ENCODE data around the gene MAP3K19.

The MAP3K19 gene

DNA sequence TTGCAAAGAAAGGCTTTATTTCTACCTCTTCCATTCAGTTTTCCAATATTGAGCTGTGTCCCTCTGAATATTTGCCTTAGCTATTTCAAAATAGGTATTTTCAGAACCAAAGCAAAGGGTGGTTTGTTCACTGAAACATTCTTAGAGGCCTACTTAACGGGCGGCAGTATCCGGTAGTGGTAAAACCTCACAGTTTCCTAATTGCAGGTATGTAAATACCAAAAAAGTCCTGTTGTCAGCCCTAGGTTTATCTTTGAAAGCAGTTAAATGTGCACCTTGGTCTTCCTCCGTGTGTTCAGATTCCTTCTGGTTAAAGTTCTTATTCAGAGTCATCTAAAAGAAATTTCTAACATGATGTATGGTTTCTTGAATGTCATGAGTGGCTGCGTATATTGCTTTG lies 89.8 kb downstream of the MAP3K19 start:
- no peak overlapping the region for H3K4me3 ChIP-seq (ENCODE audit: low read depth, low read length)
- TF ChIP-seq KLF10 (tag by site-specific recombination; IDR thresholded peaks at IDR 0.05) (no peak), IKZF3 (tag by site-specific recombination; IDR thresholded peaks at IDR 0.05) (no peak), ZNF561 (tag by site-specific recombination; IDR thresholded peaks at IDR 0.05; ENCODE audit: borderline replicate concordance) (no peak), ZNF354C (tag by site-specific recombination; IDR thresholded peaks at IDR 0.05; ENCODE audit: borderline replicate concordance, low read depth) (no peak), OSR2 (tag by site-specific recombination; IDR thresholded peaks at IDR 0.05) (no peak), ZNF37A (tag by site-specific recombination; IDR thresholded peaks at IDR 0.05) (no peak), ZNF394 (tag by site-specific recombination; IDR thresholded peaks at IDR 0.05; ENCODE audit: borderline replicate concordance) (no peak), ZNF776 (tag by site-specific recombination; IDR thresholded peaks at IDR 0.05; ENCODE audit: borderline replicate concordance) (no peak), ZNF777 (tag by site-specific recombination; IDR thresholded peaks at IDR 0.05; ENCODE audit: borderline replicate concordance) (no peak), SP7 (tag by site-specific recombination; IDR thresholded peaks at IDR 0.05) (no peak), ZNF426 (tag by site-specific recombination; IDR thresholded peaks at IDR 0.05) (no peak), MYNN (tag by site-specific recombination; IDR thresholded peaks at IDR 0.05; ENCODE audit: borderline replicate concordance) (no peak), ZNF549 (tag by site-specific recombination; IDR thresholded peaks at IDR 0.05) (no peak), ZNF768 (tag by site-specific recombination; IDR thresholded peaks at IDR 0.05) (no peak), ZNF48 (tag by site-specific recombination; IDR thresholded peaks at IDR 0.05) (no peak), ZNF529 (tag by site-specific recombination; IDR thresholded peaks at IDR 0.05; ENCODE audit: insufficient replicate concordance) (no peak), ZSCAN16 (tag by site-specific recombination; IDR thresholded peaks at IDR 0.05) (no peak), ZNF433 (tag by site-specific recombination; IDR thresholded peaks at IDR 0.05; ENCODE audit: low read depth) (no peak)
- no peaks in the 10 kb centered on the region for H3K4me1 ChIP-seq (ENCODE audit: control insufficient read depth, insufficient read depth, low read length)
- H3K36me3 ChIP-seq (ENCODE audit: control insufficient read depth in 2 of 2, insufficient read depth in 1 of 2, low read length in 2 of 2), result peaks cover 13 to 59% of the 10 kb centered on the region in 2 experiments; a peak in 2 of 3 replicates
- ChIA-PET CTCF (no interaction called here), POLR2A (no interaction called here)
- no peak overlapping the region for H3K27ac ChIP-seq (ENCODE audit: extremely low read depth, low read depth, low read length)
- no peaks in the 10 kb centered on the region for H3K9me3 ChIP-seq (ENCODE audit: control insufficient read depth, insufficient read depth, low read depth, low read length)

DNA sequence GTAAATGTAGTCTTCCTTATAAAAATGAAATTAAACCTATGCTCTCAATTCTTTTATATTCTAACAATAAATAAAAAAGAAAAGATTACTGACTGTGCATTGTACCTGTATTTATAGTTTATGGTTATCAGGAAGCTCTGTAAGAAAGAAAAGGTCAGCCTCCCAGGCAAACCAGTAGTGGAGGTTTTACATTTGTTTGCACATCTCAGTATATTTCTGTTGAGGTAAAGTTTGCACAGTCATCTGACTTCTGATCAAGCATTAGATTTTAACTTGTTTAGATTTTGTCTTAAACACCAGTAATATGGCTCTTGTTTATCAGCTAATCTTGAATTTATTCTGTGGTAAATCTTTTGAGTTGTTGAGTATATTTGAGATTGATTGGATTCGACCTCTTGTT lies 91.5 kb downstream of the MAP3K19 start:
- no peak overlapping the region for H3K27ac ChIP-seq (ENCODE audit: extremely low read depth, low read depth, low read length)
- ChIA-PET POLR2A (no interaction called here), CTCF (no interaction called here)
- H3K4me1 ChIP-seq (ENCODE audit: control insufficient read depth, insufficient read depth, low read length), result no peaks in the 10 kb centered on the region
- TF ChIP-seq ZNF560 (tag by site-specific recombination; IDR thresholded peaks at IDR 0.05; ENCODE audit: borderline replicate concordance) (no peak), ZNF394 (tag by site-specific recombination; IDR thresholded peaks at IDR 0.05; ENCODE audit: borderline replicate concordance) (no peak), OVOL3 (tag by site-specific recombination; IDR thresholded peaks at IDR 0.05) (no peak), ZNF48 (tag by site-specific recombination; IDR thresholded peaks at IDR 0.05) (no peak)
- TF ChIP-seq, protein P1, sequence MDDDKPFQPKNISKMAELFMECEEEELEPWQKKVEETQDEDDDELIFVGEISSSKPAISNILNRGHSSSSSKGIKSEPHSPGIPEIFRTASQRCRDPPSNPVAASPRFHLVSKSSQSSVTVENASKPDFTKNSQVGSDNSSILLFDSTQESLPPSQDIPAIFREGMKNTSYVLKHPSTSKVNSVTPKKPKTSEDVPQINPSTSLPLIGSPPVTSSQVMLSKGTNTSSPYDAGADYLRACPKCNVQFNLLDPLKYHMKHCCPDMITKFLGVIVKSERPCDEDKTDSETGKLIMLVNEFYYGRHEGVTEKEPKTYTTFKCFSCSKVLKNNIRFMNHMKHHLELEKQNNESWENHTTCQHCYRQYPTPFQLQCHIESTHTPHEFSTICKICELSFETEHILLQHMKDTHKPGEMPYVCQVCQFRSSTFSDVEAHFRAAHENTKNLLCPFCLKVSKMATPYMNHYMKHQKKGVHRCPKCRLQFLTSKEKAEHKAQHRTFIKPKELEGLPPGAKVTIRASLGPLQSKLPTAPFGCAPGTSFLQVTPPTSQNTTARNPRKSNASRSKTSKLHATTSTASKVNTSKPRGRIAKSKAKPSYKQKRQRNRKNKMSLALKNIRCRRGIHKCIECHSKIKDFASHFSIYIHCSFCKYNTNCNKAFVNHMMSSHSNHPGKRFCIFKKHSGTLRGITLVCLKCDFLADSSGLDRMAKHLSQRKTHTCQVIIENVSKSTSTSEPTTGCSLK (tag by site-specific recombination; IDR thresholded peaks at IDR 0.05), result no peak
- TF ChIP-seq, protein P2, sequence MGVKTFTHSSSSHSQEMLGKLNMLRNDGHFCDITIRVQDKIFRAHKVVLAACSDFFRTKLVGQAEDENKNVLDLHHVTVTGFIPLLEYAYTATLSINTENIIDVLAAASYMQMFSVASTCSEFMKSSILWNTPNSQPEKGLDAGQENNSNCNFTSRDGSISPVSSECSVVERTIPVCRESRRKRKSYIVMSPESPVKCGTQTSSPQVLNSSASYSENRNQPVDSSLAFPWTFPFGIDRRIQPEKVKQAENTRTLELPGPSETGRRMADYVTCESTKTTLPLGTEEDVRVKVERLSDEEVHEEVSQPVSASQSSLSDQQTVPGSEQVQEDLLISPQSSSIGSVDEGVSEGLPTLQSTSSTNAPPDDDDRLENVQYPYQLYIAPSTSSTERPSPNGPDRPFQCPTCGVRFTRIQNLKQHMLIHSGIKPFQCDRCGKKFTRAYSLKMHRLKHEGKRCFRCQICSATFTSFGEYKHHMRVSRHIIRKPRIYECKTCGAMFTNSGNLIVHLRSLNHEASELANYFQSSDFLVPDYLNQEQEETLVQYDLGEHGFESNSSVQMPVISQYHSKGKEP (tag by site-specific recombination; IDR thresholded peaks at IDR 0.05), result no peak
- TF ChIP-seq, protein P3, sequence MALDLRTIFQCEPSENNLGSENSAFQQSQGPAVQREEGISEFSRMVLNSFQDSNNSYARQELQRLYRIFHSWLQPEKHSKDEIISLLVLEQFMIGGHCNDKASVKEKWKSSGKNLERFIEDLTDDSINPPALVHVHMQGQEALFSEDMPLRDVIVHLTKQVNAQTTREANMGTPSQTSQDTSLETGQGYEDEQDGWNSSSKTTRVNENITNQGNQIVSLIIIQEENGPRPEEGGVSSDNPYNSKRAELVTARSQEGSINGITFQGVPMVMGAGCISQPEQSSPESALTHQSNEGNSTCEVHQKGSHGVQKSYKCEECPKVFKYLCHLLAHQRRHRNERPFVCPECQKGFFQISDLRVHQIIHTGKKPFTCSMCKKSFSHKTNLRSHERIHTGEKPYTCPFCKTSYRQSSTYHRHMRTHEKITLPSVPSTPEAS (tag by site-specific recombination; IDR thresholded peaks at IDR 0.05), result no peak
- TF ChIP-seq, protein P4, sequence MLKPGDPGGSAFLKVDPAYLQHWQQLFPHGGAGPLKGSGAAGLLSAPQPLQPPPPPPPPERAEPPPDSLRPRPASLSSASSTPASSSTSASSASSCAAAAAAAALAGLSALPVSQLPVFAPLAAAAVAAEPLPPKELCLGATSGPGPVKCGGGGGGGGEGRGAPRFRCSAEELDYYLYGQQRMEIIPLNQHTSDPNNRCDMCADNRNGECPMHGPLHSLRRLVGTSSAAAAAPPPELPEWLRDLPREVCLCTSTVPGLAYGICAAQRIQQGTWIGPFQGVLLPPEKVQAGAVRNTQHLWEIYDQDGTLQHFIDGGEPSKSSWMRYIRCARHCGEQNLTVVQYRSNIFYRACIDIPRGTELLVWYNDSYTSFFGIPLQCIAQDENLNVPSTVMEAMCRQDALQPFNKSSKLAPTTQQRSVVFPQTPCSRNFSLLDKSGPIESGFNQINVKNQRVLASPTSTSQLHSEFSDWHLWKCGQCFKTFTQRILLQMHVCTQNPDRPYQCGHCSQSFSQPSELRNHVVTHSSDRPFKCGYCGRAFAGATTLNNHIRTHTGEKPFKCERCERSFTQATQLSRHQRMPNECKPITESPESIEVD (tag by site-specific recombination; IDR thresholded peaks at IDR 0.05), result no peak
- no peak overlapping the region for H3K4me3 ChIP-seq (ENCODE audit: low read depth, low read length)
- peaks cover 21 to 74% of the 10 kb centered on the region in 2 experiments; a peak in 2 of 3 replicates for H3K36me3 ChIP-seq (ENCODE audit: control insufficient read depth in 2 of 2, insufficient read depth in 1 of 2, low read length in 2 of 2)
- H3K9me3 ChIP-seq (ENCODE audit: control insufficient read depth, insufficient read depth, low read depth, low read length), result no peaks in the 10 kb centered on the region

Measured in HEK293 (cell line).